Keratinocyte (primary cell): ENCODE results near the gene ROMO1. TPM values are rescaled to one million over a fixed set of nuclear protein-coding genes. Genes with fewer than 3 reads are reported as not detected.

Experiments used
- DNase-seq: peaks from one replicate; pipeline ENCODE4 v3.0.0-alpha.2; 2011; ENCODE audit warnings: low read depth, missing footprints, low spot score
- FAIRE-seq: peaks from 2 replicates; lab custom pipeline; 2011; peaks lifted over from hg19 to GRCh38; lab: Jason Lieb, UNC
- H2AFZ ChIP-seq: 2 replicates; pipeline ENCODE4 v1.6.0; 2012; ENCODE audit warnings: low read length, control low read depth, inconsistent platforms; ENCODE audit not compliant: control insufficient read depth
- H3K27ac ChIP-seq: 2 replicates; pipeline ENCODE4 v1.5.1; 2011; ENCODE audit warnings: low read length; ENCODE audit not compliant: control insufficient read depth, insufficient read depth
- H3K27me3 ChIP-seq: 3 replicates; pipeline ENCODE4 v1.6.0; 2011; ENCODE audit warnings: low read length; ENCODE audit not compliant: control insufficient read depth, insufficient read depth; ENCODE audit errors: extremely low read depth
- H3K36me3 ChIP-seq, 2 experiments: 2 replicates in 1 of 2; 3 replicates in 1 of 2; pipeline ENCODE4 v1.5.1; 2011; ENCODE audit warnings: low read length in 2 of 2, mild to moderate bottlenecking in 1 of 2; ENCODE audit not compliant: control insufficient read depth in 2 of 2, insufficient read depth in 2 of 2; ENCODE audit errors: extremely low read depth in 1 of 2
- H3K4me1 ChIP-seq: 3 replicates; pipeline ENCODE4 v1.5.1; 2011; ENCODE audit warnings: low read length; ENCODE audit not compliant: control insufficient read depth, insufficient read depth; ENCODE audit errors: extremely low read depth
- H3K4me2 ChIP-seq: 3 replicates; pipeline ENCODE4 v1.6.0; 2011; ENCODE audit warnings: low read depth, low read length; ENCODE audit not compliant: control insufficient read depth, insufficient read depth; ENCODE audit errors: extremely low read depth
- H3K4me3 ChIP-seq, 3 experiments: fragments of 200-600 bp in 1 of 3; sonication (generic) in 1 of 3; 2 replicates in 2 of 3; 3 replicates in 1 of 3; pipeline ENCODE4 v1.5.1; 2011 to 2016; ENCODE audit warnings: low read length in 3 of 3, mild to moderate bottlenecking in 3 of 3, control low read depth in 2 of 3, inconsistent platforms in 1 of 3, low read depth in 1 of 3, mixed read lengths in 1 of 3, mixed run types in 1 of 3, moderate library complexity in 1 of 3; ENCODE audit not compliant: control insufficient read depth in 2 of 3, insufficient read depth in 2 of 3; ENCODE audit errors: extremely low read depth in 1 of 3
- H3K79me2 ChIP-seq: 2 replicates; pipeline ENCODE4 v1.6.0; 2012; ENCODE audit warnings: low read length; ENCODE audit not compliant: control insufficient read depth, insufficient read depth
- H3K9ac ChIP-seq: 3 replicates; pipeline ENCODE4 v1.6.0; 2011; ENCODE audit warnings: low read length; ENCODE audit not compliant: control insufficient read depth, insufficient read depth; ENCODE audit errors: extremely low read depth
- H3K9me1 ChIP-seq: 3 replicates; pipeline ENCODE4 v1.6.0; 2011; ENCODE audit warnings: low read length; ENCODE audit not compliant: control insufficient read depth, insufficient read depth; ENCODE audit errors: extremely low read depth
- H3K9me3 ChIP-seq: 2 replicates; pipeline ENCODE4 v1.5.1; 2012; ENCODE audit warnings: low read depth, low read length; ENCODE audit not compliant: control insufficient read depth
- H4K20me1 ChIP-seq: 3 replicates; pipeline ENCODE4 v1.6.0; 2011; ENCODE audit warnings: low read length; ENCODE audit not compliant: control insufficient read depth, insufficient read depth; ENCODE audit errors: extremely low read depth
- CTCF ChIP-seq, 3 experiments: IDR thresholded peaks in 1 of 3; conservative IDR thresholded peaks in 1 of 3; optimal IDR thresholded peaks in 1 of 3; 2 replicates in 2 of 3; 3 replicates in 1 of 3; pipeline versions ENCODE3 to v1.5.1; 2011; ENCODE audit warnings: low read length in 3 of 3, mild to moderate bottlenecking in 3 of 3, moderate library complexity in 2 of 3, control low read depth in 1 of 3, inconsistent platforms in 1 of 3; ENCODE audit not compliant: insufficient read depth in 2 of 3; ENCODE audit errors: extremely low read depth in 1 of 3
- EZH2 ChIP-seq: IDR thresholded peaks from one replicate; pipeline ENCODE4 v1.6.1; 2012; ENCODE audit warnings: inconsistent platforms, mild to moderate bottlenecking, low read length, moderate library complexity
- dilution Hi-C: fragments of 300-500 bp; cut with MboI; formaldehyde crosslinking; loops from one replicate; pipeline ENCODE4 v1.7.0; 2020; ENCODE audit warnings: low sequenced_read_pairs; ENCODE audit not compliant: extremely low pct_ligation_motif_present
- polyA plus RNA-seq, 5 experiments: library from polyadenylated mRNA; depleted of rRNA in 3 of 5; stranded (reverse) in 3 of 5; stranded (forward) in 1 of 5; unstranded in 1 of 5; fragments of >200 nt; gene quantifications; 1 replicate in 1 of 5; 2 replicates in 3 of 5; 3 replicates in 1 of 5; pipeline versions ENCODE4 v1.2.1 to v1.2.3, GENCODE V29; 2011 to 2012; ENCODE audit warnings: missing spikeins in 2 of 5, low read depth in 1 of 5, low replicate concordance in 1 of 5

ROMO1 gene
- polyA plus RNA-seq, 1 donor (not counting 4 experiments of a cell fraction or from before 2014, with no cell fraction given) = 195 TPM

DNA sequence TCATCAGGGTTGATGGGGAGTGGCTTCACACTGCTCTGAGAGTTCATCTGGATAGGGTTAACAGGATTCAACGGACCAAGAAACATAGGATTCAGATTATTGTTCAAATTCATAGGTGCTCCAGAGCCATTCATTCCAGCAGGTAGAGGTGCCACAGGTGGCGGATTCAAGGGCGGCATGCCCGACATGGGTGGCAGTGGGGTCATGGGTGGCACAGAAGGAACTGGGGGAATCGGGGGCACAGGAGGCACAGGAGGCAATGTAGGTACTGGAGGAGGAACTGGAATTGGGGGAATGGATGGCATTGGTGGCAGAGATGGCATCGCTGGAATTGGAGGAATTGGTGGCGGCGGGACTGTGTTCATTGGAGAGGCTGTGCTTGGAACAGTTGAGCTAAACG is 44.8 kb upstream of the ROMO1 start:
- H3K4me2 ChIP-seq = no peak overlapping the region
- TF ChIP-seq CTCF (optimal IDR thresholded peaks at IDR 0.05 in 1 of 3, IDR thresholded peaks at IDR 0.05 in 1 of 3, conservative IDR thresholded peaks at IDR 0.05 in 1 of 3; ENCODE audit: extremely low read depth in 1 of 3, insufficient read depth in 2 of 3, low read length in 3 of 3) (no peak), EZH2 (no peak)
- DNase-seq (no peak), FAIRE-seq (no peak)
- no peak overlapping the region for H3K27ac ChIP-seq
- no peak overlapping the region for H3K4me3 ChIP-seq
- H3K9me3 ChIP-seq = no peaks in the 10 kb centered on the region
- H3K9me1 ChIP-seq = no peaks in the 10 kb centered on the region
- H3K27me3 ChIP-seq = no peaks in the 10 kb centered on the region
- no peaks in the 10 kb centered on the region for H3K4me1 ChIP-seq
- no peak overlapping the region for H2AFZ ChIP-seq
- peaks cover 13 to 38% of the 10 kb centered on the region in 2 experiments for H3K36me3 ChIP-seq
- dilution Hi-C loops = no loop called here
- H4K20me1 ChIP-seq = peaks cover 40% of the 10 kb centered on the region
- no peak overlapping the region for H3K9ac ChIP-seq
- H3K79me2 ChIP-seq = peaks cover 99% of the 10 kb centered on the region

DNA sequence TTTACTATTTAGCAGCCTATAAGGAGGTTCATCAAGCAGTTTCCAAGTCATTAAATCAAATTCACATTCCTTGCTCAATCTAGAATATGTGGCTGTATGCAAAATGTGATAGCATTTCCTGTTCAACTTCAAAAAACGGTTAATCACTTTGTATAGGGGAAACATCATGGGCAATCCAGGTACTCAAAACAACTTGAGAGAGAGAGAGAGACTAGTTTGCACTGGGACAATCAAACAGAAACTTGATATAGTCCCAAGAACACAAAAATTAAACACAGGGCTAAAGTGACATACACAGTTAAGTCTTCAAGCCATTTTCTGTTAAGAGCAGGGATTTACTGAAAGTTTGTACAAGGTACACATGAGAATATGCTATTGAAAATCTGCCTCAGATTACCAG is 41.9 kb upstream of the ROMO1 start:
- no peak overlapping the region for H3K4me2 ChIP-seq
- dilution Hi-C loops = no loop called here
- TF ChIP-seq EZH2 (no peak), CTCF (optimal IDR thresholded peaks at IDR 0.05 in 1 of 3, IDR thresholded peaks at IDR 0.05 in 1 of 3, conservative IDR thresholded peaks at IDR 0.05 in 1 of 3; ENCODE audit: extremely low read depth in 1 of 3, insufficient read depth in 2 of 3, low read length in 3 of 3) (no peak)
- peaks cover 24% of the 10 kb centered on the region for H3K4me1 ChIP-seq
- DNase-seq (no peak), FAIRE-seq (no peak)
- H4K20me1 ChIP-seq = peaks cover 46% of the 10 kb centered on the region
- H3K4me3 ChIP-seq = no peak overlapping the region
- H3K9me3 ChIP-seq = no peaks in the 10 kb centered on the region
- no peak overlapping the region for H3K9ac ChIP-seq
- H3K36me3 ChIP-seq = peaks cover 13 to 32% of the 10 kb centered on the region in 2 experiments
- no peak overlapping the region for H3K27ac ChIP-seq
- peaks cover 99% of the 10 kb centered on the region for H3K79me2 ChIP-seq
- no peak overlapping the region for H2AFZ ChIP-seq
- H3K9me1 ChIP-seq = no peaks in the 10 kb centered on the region
- no peaks in the 10 kb centered on the region for H3K27me3 ChIP-seq
